Gastroesophageal sphincter (tissue), 4 donors: ENCODE data around the gene WDFY3. TPM values are rescaled to one million over a fixed set of nuclear protein-coding genes. Genes with fewer than 3 reads are reported as not detected.

Experiments
- ATAC-seq: fragments of 150-250 bp; one replicate; pipeline ENCODE4 v1.9.1; 2016; ENCODE audit warnings: mild to moderate bottlenecking, moderate library complexity
- H3K27ac ChIP-seq, 4 donors: fragments of 200-600 bp; sonication (generic) in 3 of 4; 1 replicate in 3 of 4; 2 replicates in 1 of 4; pipeline ENCODE4 v1.5.1; 2016 to 2019
- H3K27me3 ChIP-seq: fragments of 200-600 bp; sonication (generic); one replicate; pipeline ENCODE4 v1.5.1; 2019
- H3K36me3 ChIP-seq, 2 donors: fragments of 200-600 bp; sonication (generic); one replicate each; pipeline ENCODE4 v1.5.1; 2019; ENCODE audit warnings: control low read depth in 1 of 2
- H3K4me1 ChIP-seq, 3 donors: fragments of 200-600 bp; sonication (generic); 1 replicate in 2 of 3; 2 replicates in 1 of 3; pipeline ENCODE4 v1.5.1; 2016 to 2019; ENCODE audit warnings: control low read depth in 2 of 3
- H3K4me3 ChIP-seq, 2 donors: fragments of 200-600 bp; sonication (generic); one replicate each; pipeline ENCODE4 v1.5.1; 2019; ENCODE audit warnings: mild to moderate bottlenecking in 1 of 2, moderate library complexity in 1 of 2
- H3K9me3 ChIP-seq, 3 donors: fragments of 200-600 bp; sonication (generic); one replicate each; pipeline ENCODE4 v1.5.1; 2017 to 2019; ENCODE audit warnings: control low read depth in 2 of 3
- EP300 ChIP-seq: sonication (generic); formaldehyde crosslinking; IDR thresholded peaks from one replicate; pipeline ENCODE4 v1.6.1; 2017; ENCODE audit warnings: antibody characterized with exemption, mild to moderate bottlenecking
- POLR2A ChIP-seq, 2 donors: fragments of 450-650 bp; IDR thresholded peaks; one replicate each; pipeline ENCODE4 v1.6.1; 2017; ENCODE audit warnings: antibody characterized with exemption in 2 of 2, mild to moderate bottlenecking in 2 of 2, moderate library complexity in 1 of 2
- POLR2AphosphoS5 ChIP-seq: sonication (generic); formaldehyde crosslinking; IDR thresholded peaks from one replicate; pipeline ENCODE4 v1.6.1; 2017; ENCODE audit warnings: antibody characterized with exemption
- WGBS, 2 donors: methylation state at CpG; one replicate each; pipeline ENCODE4 v1.1.5; 2018; ENCODE audit warnings: low coverage in 1 of 2; 5-methylcytosine and 5-hydroxymethylcytosine counted together
- total RNA-seq, 4 donors: library from RNA; depleted of rRNA; stranded (reverse); fragments of >200 nt; gene quantifications; one replicate each; pipeline ENCODE4 v1.1.0, GENCODE V29; 2016
- TF ChIP-seq, protein P1 (sequence below), 4 experiments: fragments of 200-600 bp in 2 of 4; fragments of 450-650 bp in 2 of 4; sonication (generic) in 1 of 4; IDR thresholded peaks; one replicate each; pipeline ENCODE4 v1.5.1; 2017 to 2019; ENCODE audit warnings: antibody characterized with exemption in 4 of 4, mild to moderate bottlenecking in 2 of 4, moderate library complexity in 2 of 4

The WDFY3 gene
- total RNA-seq, 4 donors from 2014 or later: 76.7 to 140 (median 90.1) TPM

DNA sequence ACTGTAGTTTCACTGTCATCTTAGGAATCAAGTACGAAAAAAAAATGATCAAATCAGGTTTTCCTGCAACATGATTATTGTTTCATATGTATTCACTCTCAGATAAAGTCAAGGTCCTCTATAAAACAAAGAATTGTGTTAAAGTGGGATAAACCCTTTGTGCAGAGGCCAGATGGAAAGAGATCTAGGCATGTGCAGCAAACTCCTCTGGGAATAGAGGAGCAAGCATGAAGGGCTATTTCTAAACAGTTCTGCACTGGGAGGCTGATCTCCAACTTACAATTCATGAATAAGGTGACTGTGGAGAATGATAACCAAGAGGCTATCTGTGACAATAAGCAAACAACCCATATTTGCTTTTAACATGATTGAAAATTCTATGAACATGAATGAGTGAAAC lies 2.4 kb upstream of the WDFY3 start:
- no peaks in the 10 kb centered on the region for H3K36me3 ChIP-seq
- H3K9me3 ChIP-seq: no peaks in the 10 kb centered on the region
- H3K27ac ChIP-seq: no peak overlapping the region
- peaks cover 0 to 24% (median 0%) of the 10 kb centered on the region in 3 donors for H3K4me1 ChIP-seq
- no peak overlapping the region for H3K4me3 ChIP-seq
- 55 to 75% methylated on average over 1 of the region's 1 CpG for WGBS, 2 donors
- TF ChIP-seq, protein P1, sequence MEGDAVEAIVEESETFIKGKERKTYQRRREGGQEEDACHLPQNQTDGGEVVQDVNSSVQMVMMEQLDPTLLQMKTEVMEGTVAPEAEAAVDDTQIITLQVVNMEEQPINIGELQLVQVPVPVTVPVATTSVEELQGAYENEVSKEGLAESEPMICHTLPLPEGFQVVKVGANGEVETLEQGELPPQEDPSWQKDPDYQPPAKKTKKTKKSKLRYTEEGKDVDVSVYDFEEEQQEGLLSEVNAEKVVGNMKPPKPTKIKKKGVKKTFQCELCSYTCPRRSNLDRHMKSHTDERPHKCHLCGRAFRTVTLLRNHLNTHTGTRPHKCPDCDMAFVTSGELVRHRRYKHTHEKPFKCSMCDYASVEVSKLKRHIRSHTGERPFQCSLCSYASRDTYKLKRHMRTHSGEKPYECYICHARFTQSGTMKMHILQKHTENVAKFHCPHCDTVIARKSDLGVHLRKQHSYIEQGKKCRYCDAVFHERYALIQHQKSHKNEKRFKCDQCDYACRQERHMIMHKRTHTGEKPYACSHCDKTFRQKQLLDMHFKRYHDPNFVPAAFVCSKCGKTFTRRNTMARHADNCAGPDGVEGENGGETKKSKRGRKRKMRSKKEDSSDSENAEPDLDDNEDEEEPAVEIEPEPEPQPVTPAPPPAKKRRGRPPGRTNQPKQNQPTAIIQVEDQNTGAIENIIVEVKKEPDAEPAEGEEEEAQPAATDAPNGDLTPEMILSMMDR (IDR thresholded peaks at IDR 0.05): no peak
- TF ChIP-seq POLR2A (IDR thresholded peaks at IDR 0.05) (no peak), EP300 (no peak), POLR2AphosphoS5 (no peak)
- ATAC-seq: no peak
- H3K27me3 ChIP-seq: no peaks in the 10 kb centered on the region

DNA sequence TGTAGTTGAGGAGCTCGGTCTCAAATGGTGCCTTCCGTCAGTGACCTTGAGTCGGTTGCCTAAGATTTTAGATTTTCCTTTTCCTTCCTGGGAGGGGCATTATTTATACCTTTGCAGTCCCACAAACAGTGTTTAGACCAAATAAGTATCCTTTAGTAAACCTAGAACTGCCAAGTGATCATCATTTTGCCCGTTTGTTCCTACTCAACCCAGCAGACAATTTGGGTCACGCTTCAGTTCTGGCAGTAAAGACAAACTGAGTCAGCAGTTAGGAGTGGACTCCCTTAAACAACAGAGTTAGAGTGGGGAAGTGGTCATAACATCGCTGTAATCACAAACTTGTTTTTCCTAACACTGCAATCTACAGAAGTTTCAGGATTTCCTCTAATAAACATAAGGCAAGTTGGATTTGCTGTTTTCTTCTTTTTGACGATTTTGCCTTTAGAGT lies 777 bp upstream of the WDFY3 start:
- 3 to 4% methylated on average over 5 to 7 of the region's 7 CpGs for WGBS, 2 donors
- peaks cover 0 to 30% (median 0%) of the 10 kb centered on the region in 3 donors for H3K4me1 ChIP-seq
- H3K27ac ChIP-seq: peak overlapping the region; percentile 76 to 97 (median 95)
- no peaks in the 10 kb centered on the region for H3K36me3 ChIP-seq
- TF ChIP-seq, protein P1 (IDR thresholded peaks at IDR 0.05): no peak
- peak; percentile 4 for TF ChIP-seq POLR2AphosphoS5
- no peaks in the 10 kb centered on the region for H3K27me3 ChIP-seq
- ATAC-seq: peak; percentile 51
- no peaks in the 10 kb centered on the region for H3K9me3 ChIP-seq
- peak overlapping the region; percentile 76 to 86 for H3K4me3 ChIP-seq

DNA sequence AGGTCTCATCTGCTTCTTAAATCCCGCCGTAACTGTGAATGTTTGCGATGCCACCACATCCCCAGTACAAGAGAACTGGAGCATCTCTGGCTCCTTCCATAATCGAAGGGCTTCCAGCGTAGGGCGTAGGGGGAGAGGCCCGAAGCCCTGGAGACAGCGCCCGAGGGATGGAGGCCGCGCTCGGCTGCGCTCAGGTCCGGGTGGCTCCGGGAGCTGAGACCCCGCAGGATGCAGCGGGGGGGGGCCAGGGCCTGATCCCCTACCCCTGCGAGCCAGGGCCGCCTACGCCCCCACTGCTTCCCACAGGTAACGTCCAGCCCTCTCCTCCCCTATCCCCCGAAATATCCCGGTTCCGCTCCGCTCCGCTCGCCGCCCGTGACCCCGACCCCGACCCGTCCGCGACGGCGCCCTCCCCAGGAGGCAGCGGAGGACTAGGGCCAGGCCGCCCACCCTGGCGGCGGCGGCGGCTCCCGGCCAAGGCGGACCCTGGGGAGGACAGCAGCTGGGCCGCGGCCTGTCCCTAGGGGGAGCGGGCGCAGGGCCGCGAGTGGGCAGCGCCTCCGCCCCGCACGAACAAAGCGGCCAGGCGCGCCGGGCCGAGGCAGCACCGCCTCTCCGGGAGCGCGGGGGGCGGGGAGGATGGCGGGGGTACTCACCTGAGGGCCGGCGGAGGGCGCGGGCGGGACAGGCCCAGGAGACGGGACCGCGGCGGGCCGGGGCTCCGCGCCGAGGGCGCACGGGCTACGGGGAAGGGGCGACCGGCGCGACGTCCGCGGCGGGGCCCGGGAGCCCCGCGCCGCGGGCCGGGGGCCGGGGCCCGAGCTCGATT lies 723 bp downstream of the WDFY3 start:
- no peaks in the 10 kb centered on the region for H3K27me3 ChIP-seq
- H3K4me1 ChIP-seq: peaks cover 0 to 44% (median 0%) of the 10 kb centered on the region in 3 donors
- peak; percentile 25 for ATAC-seq
- no peaks in the 10 kb centered on the region for H3K9me3 ChIP-seq
- TF ChIP-seq, protein P1 (IDR thresholded peaks at IDR 0.05): peak in 1 of 4 experiments; percentile 46
- TF ChIP-seq POLR2A (IDR thresholded peaks at IDR 0.05) (no peak), POLR2AphosphoS5 (no peak)
- peak overlapping the region; percentile 76 to 86 for H3K4me3 ChIP-seq
- no peaks in the 10 kb centered on the region for H3K36me3 ChIP-seq
- 0% methylated on average over 4 of the region's 98 CpGs; no CpG with 5 or more reads in 1 of the 2 donors for WGBS, 2 donors
- peak overlapping the region; percentile 76 to 97 (median 95) for H3K27ac ChIP-seq

DNA sequence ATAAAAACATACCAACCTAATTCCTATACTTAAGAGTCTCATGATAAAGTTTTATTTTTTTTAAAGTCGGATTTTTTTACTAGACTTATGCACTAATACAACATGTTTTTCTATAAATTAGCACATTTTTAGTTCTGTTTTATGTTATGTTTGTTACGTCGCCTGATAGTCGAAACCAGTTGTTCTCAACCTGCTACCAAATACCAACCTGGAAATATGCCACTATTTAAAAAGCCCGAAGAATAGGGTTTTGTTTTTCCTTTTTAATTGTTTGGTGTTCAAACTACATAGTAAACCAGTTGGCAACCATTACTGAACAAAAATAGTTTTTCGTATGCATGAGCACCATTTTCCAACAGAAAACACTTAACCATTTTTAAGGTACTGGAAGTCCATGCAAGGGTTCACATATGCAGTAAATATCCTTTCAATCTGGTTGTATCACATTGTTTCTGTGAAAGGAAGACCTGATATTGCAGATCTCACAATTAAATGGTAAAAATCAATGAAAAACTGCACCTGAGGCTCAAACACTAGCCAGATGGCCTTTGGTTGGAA lies 1.4 kb downstream of the WDFY3 start:
- 34 to 54% methylated on average over 6 of the region's 6 CpGs for WGBS, 2 donors
- peak overlapping the region in 3 of 4 donors; percentile 93 to 97 (median 97) for H3K27ac ChIP-seq
- TF ChIP-seq POLR2AphosphoS5 (no peak), POLR2A (IDR thresholded peaks at IDR 0.05) (no peak), EP300 (no peak)
- TF ChIP-seq, protein P1 (IDR thresholded peaks at IDR 0.05): no peak
- H3K36me3 ChIP-seq: no peaks in the 10 kb centered on the region
- H3K9me3 ChIP-seq: no peaks in the 10 kb centered on the region
- H3K4me1 ChIP-seq: peaks cover 0 to 46% (median 2%) of the 10 kb centered on the region in 3 donors
- no peaks in the 10 kb centered on the region for H3K27me3 ChIP-seq
- peak overlapping the region; percentile 76 to 86 for H3K4me3 ChIP-seq
- ATAC-seq: no peak
